Activated CD4-positive, CD25-positive, alpha-beta regulatory T cell treated with anti-CD3 and anti-CD28 coated beads, Interleukin-2, amount 50 U/mL, for 72 hours (primary cell): ENCODE measurements around the gene ELAVL2.

Experiments
- DNase-seq: peaks from one replicate; pipeline ENCODE4 v3.0.0; 2021

The ELAVL2 gene

GRCh38 chr9:23721466-23721865 is 104.6 kb downstream of the ELAVL2 start:
- DNase-seq: no peak

GRCh38 chr9:23717505-23717904 is 108.5 kb downstream of the ELAVL2 start:
- DNase-seq: no peak

- DNase-seq: no peak
Measured at GRCh38 chr9:23707249-23707648, 118.8 kb downstream of the ELAVL2 start.

- no peak for DNase-seq
Measured at GRCh38 chr9:23702311-23702922, 123.6 kb downstream of the ELAVL2 start.

GRCh38 chr9:23701291-23701690 is 124.7 kb downstream of the ELAVL2 start:
- DNase-seq: no peak

GRCh38 chr9:23700359-23700758 is 125.7 kb downstream of the ELAVL2 start:
- no peak for DNase-seq

GRCh38 chr9:23698161-23698560 is 127.9 kb downstream of the ELAVL2 start:
- DNase-seq: no peak

- DNase-seq: no peak
Measured at GRCh38 chr9:23695572-23695971, 130.5 kb downstream of the ELAVL2 start.

GRCh38 chr9:23693374-23693773 is 132.7 kb downstream of the ELAVL2 start:
- no peak for DNase-seq

GRCh38 chr9:23686896-23687295 is 139.1 kb downstream of the ELAVL2 start:
- no peak for DNase-seq

- DNase-seq: no peak
Measured at GRCh38 chr9:23686257-23686656, 139.8 kb downstream of the ELAVL2 start.

GRCh38 chr9:23683611-23684061 is 142.4 kb downstream of the ELAVL2 start:
- DNase-seq: no peak

GRCh38 chr9:23682891-23683431 is 143.1 kb downstream of the ELAVL2 start:
- DNase-seq: no peak

- DNase-seq: no peak
Measured at GRCh38 chr9:23682352-23682751, 143.7 kb downstream of the ELAVL2 start.

GRCh38 chr9:23677446-23677845 is 148.6 kb downstream of the ELAVL2 start:
- no peak for DNase-seq

- DNase-seq: no peak
Measured at GRCh38 chr9:23674016-23674585, 151.9 kb downstream of the ELAVL2 start.

GRCh38 chr9:23672151-23672550 is 153.9 kb downstream of the ELAVL2 start:
- DNase-seq: no peak

GRCh38 chr9:23669776-23670175 is 156.3 kb downstream of the ELAVL2 start:
- DNase-seq: no peak

- no peak for DNase-seq
Measured at GRCh38 chr9:23665635-23666034, 160.4 kb downstream of the ELAVL2 start.

GRCh38 chr9:23665051-23665450 is 161.0 kb downstream of the ELAVL2 start:
- no peak for DNase-seq

- DNase-seq: no peak
Measured at GRCh38 chr9:23663946-23664345, 162.1 kb downstream of the ELAVL2 start.

- no peak for DNase-seq
Measured at GRCh38 chr9:23663536-23663935, 162.5 kb downstream of the ELAVL2 start.

- DNase-seq: no peak
Measured at GRCh38 chr9:23663125-23663524, 162.9 kb downstream of the ELAVL2 start.

GRCh38 chr9:23662320-23662719 is 163.7 kb downstream of the ELAVL2 start:
- DNase-seq: no peak
